PC-3 (cell line): ENCODE results near the gene SRXN1. TPM values are rescaled to one million over a fixed set of nuclear protein-coding genes. Genes with fewer than 3 reads are reported as not detected.

Experiments used
- ATAC-seq: fragments of 200-7000 bp; cut with Tn5 transposase; 2 replicates; pipeline ENCODE4 v1.9.1; 2020; ENCODE audit warnings: mild to moderate bottlenecking, moderate library complexity
- BruUV-seq: library from RNA; stranded (reverse); fragments of 400-500 nt; replicated peaks from 2 replicates; lab custom pipeline; 2021; lab: Mats Ljungman, UMichigan
- CTCF ChIA-PET: fragments of 300-600 bp; sonication (Branson Sonifier 250); formaldehyde crosslinking; loops from one replicate; lab custom pipeline; 2022; ENCODE audit warnings: antibody characterized with exemption; lab: Charles Lee
- POLR2A ChIA-PET: fragments of 300-600 bp; sonication (Branson Sonifier 250); formaldehyde crosslinking; loops from one replicate; lab custom pipeline; 2022; ENCODE audit warnings: antibody characterized with exemption; ENCODE audit not compliant: unreplicated experiment; lab: Charles Lee
- DNase-seq: peaks from one replicate; pipeline ENCODE4 v3.0.0-alpha.2; 2015
- H2AFZ ChIP-seq: fragments of 300-600 bp; sonication (generic); 2 replicates; pipeline ENCODE4 v1.6.0; 2016; ENCODE audit warnings: antibody characterized with exemption, low read length
- H3F3A ChIP-seq: fragments of 300-600 bp; sonication (generic); one replicate; pipeline ENCODE4 v1.6.0; 2017; ENCODE audit warnings: antibody characterized with exemption, low read length, control low read depth, mild to moderate bottlenecking; ENCODE audit not compliant: unreplicated experiment
- H3K27ac ChIP-seq: fragments of 300-600 bp; sonication (generic); 2 replicates; pipeline ENCODE4 v1.5.1; 2016; ENCODE audit warnings: mild to moderate bottlenecking, low read length
- H3K27me3 ChIP-seq: fragments of 300-600 bp; sonication (generic); 2 replicates; pipeline ENCODE4 v1.6.1; 2016; ENCODE audit warnings: low read length, mixed read lengths
- H3K36me3 ChIP-seq: fragments of 300-600 bp; sonication (generic); 2 replicates; pipeline ENCODE4 v1.6.1; 2016; ENCODE audit warnings: low read depth, mixed run types, low read length, mixed read lengths
- H3K4me1 ChIP-seq: fragments of 300-600 bp; sonication (generic); 2 replicates; pipeline ENCODE4 v1.5.1; 2016; ENCODE audit warnings: low read length; ENCODE audit not compliant: insufficient read depth
- H3K4me2 ChIP-seq: fragments of 300-600 bp; sonication (generic); 2 replicates; pipeline ENCODE4 v1.6.0; 2016; ENCODE audit warnings: low read length
- H3K4me3 ChIP-seq: fragments of 300-600 bp; sonication (generic); 2 replicates; pipeline ENCODE4 v1.5.1; 2016; ENCODE audit warnings: mild to moderate bottlenecking, low read length, mixed read lengths
- H3K79me2 ChIP-seq: fragments of 300-600 bp; sonication (generic); 2 replicates; pipeline ENCODE4 v1.6.1; 2017; ENCODE audit warnings: low read length, mixed read lengths
- H3K9ac ChIP-seq: fragments of 300-600 bp; sonication (generic); 2 replicates; pipeline ENCODE4 v1.6.0; 2016; ENCODE audit warnings: mild to moderate bottlenecking, low read length
- H3K9me2 ChIP-seq: fragments of 300-600 bp; sonication (generic); replicated peaks from 2 replicates; pipeline ENCODE4 v1.6.1; 2016; ENCODE audit warnings: mixed run types, low read length, mixed read lengths
- H3K9me3 ChIP-seq: fragments of 300-600 bp; sonication (generic); 2 replicates; pipeline ENCODE4 v1.6.1; 2016; ENCODE audit warnings: low read length, mixed read lengths
- H4K20me1 ChIP-seq: fragments of 300-600 bp; sonication (generic); 2 replicates; pipeline ENCODE4 v1.6.1; 2016; ENCODE audit warnings: low read length, mixed read lengths
- EZH2 ChIP-seq: fragments of 300-600 bp; sonication (generic); IDR thresholded peaks from one replicate; pipeline ENCODE4 v1.6.1; 2017; ENCODE audit warnings: antibody characterized with exemption, mild to moderate bottlenecking, low read length; ENCODE audit not compliant: unreplicated experiment
- EZH2phosphoT487 ChIP-seq: fragments of 300-600 bp; sonication (generic); IDR thresholded peaks from 2 replicates; pipeline ENCODE4 v1.6.1; 2018; ENCODE audit warnings: mild to moderate bottlenecking, antibody characterized with exemption, low read length, borderline replicate concordance
- intact Hi-C: fragments of 100-400 bp; cut with micrococcal nuclease; formaldehyde crosslinking; loops from 2 replicates; pipeline ENCODE4 v1.9.0; 2023
- total RNA-seq: library from RNA; depleted of rRNA; stranded (reverse); fragments of >200 nt; gene quantifications from 2 replicates; pipeline ENCODE4 v1.2.3, GENCODE V29; 2014
- TF ChIP-seq, protein P1 (sequence below): fragments of 300-600 bp; sonication (generic); conservative IDR thresholded peaks from 2 replicates; pipeline ENCODE4 v1.5.1; 2017; ENCODE audit warnings: antibody characterized with exemption, low read depth, mild to moderate bottlenecking, low read length

The SRXN1 gene
- total RNA-seq, 1 experiment from 2014 or later, result 105 TPM

GRCh38 chr20:653590-654416 lies 803 bp upstream of the SRXN1 start:
- H3F3A ChIP-seq, result no peaks in the 10 kb centered on the region
- DNase-seq, result no peak
- no peaks in the 10 kb centered on the region for H3K9me2 ChIP-seq
- TF ChIP-seq, protein P1, sequence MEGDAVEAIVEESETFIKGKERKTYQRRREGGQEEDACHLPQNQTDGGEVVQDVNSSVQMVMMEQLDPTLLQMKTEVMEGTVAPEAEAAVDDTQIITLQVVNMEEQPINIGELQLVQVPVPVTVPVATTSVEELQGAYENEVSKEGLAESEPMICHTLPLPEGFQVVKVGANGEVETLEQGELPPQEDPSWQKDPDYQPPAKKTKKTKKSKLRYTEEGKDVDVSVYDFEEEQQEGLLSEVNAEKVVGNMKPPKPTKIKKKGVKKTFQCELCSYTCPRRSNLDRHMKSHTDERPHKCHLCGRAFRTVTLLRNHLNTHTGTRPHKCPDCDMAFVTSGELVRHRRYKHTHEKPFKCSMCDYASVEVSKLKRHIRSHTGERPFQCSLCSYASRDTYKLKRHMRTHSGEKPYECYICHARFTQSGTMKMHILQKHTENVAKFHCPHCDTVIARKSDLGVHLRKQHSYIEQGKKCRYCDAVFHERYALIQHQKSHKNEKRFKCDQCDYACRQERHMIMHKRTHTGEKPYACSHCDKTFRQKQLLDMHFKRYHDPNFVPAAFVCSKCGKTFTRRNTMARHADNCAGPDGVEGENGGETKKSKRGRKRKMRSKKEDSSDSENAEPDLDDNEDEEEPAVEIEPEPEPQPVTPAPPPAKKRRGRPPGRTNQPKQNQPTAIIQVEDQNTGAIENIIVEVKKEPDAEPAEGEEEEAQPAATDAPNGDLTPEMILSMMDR, result no peak
- TF ChIP-seq EZH2 (no peak), EZH2phosphoT487 (no peak)
- BruUV-seq, result TSS peak; percentile 66
- H3K79me2 ChIP-seq, result peaks cover 40% of the 10 kb centered on the region
- H3K27ac ChIP-seq, result no peak overlapping the region
- peak overlapping the region; percentile 87 for H3K4me2 ChIP-seq
- H3K9ac ChIP-seq, result peak overlapping the region; percentile 92
- no peak for ATAC-seq
- H3K4me3 ChIP-seq, result peak overlapping the region; percentile 94
- intact Hi-C loops, result loop anchor here (10.0 kb wide), 1 partner anchor 81 kb away; no protein-coding TSS in a partner anchor
- peaks cover 12% of the 10 kb centered on the region for H3K4me1 ChIP-seq
- peaks cover 19% of the 10 kb centered on the region for H4K20me1 ChIP-seq
- H2AFZ ChIP-seq, result peak overlapping the region; percentile 80
- ChIA-PET CTCF (no interaction called here), POLR2A (no interaction called here)
- H3K27me3 ChIP-seq, result peaks cover 19% of the 10 kb centered on the region
- H3K9me3 ChIP-seq, result no peaks in the 10 kb centered on the region
- peaks cover 18% of the 10 kb centered on the region for H3K36me3 ChIP-seq

DNA sequence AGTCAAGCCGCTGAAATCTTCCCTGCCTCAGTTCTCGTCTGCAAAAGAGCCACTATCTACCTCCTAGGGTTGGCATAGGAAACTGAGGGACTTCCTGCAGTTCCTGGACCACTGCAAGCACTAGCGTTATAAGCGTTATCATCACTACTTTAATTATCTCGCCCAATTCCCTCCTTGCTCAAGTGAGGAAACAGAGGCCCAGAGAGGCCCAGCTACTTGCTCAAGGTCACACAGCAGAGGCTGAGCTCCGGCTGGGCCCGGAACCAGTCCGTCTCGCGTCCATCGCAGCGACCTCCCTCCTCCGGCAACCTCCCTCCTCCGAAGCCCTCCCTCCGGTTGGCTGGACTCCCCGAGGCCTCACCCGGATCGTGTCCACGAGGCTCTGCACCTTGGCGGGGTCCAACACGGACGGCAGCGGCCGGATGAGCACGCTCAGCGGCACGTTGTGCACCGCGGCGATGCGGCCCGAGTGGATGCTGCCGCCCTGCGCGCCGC lies 338 bp downstream of the SRXN1 start:
- BruUV-seq, result TSS peak; percentile 42
- ATAC-seq, result peak; percentile 33
- peaks cover 51% of the 10 kb centered on the region for H3K79me2 ChIP-seq

More for the DNA sequence above, 338 bp downstream of the SRXN1 start:
- Histone ChIP-seq H3K4me2 (peak overlapping the region; percentile 91), H3K9me3 (no peaks in the 10 kb centered on the region), H2AFZ (peak overlapping the region; percentile 64), H3K27ac (peak overlapping the region; percentile 50), H3K9me2 (no peaks in the 10 kb centered on the region), H3K9ac (peak overlapping the region; percentile 92), H3K4me3 (peak overlapping the region; percentile 94), H3K36me3 (peaks cover 29% of the 10 kb centered on the region), H4K20me1 (peaks cover 31% of the 10 kb centered on the region), H3F3A (no peaks in the 10 kb centered on the region), H3K4me1 (peaks cover 12% of the 10 kb centered on the region), H3K27me3 (peaks cover 8% of the 10 kb centered on the region)
- CTCF ChIA-PET, result no interaction called here
- intact Hi-C loops, result loop anchor here (1.0 to 10.0 kb wide), 2 partner anchors 82 to 116 kb away; partner anchors contain the start of gene SLC52A3
- POLR2A ChIA-PET, result no interaction called here
- TF ChIP-seq EZH2phosphoT487 (no peak), EZH2 (no peak)
- TF ChIP-seq, protein P1, result no peak
- peak; percentile 31 for DNase-seq
